ENCODE data around the gene PTPRU. TPM values are rescaled to one million over a fixed set of nuclear protein-coding genes. Genes with fewer than 3 reads are reported as not detected.

PTPRU gene
- total RNA-seq, 1 experiment from 2014 or later = 14.1 TPM

- no peak for DNase-seq (ENCODE audit: low read depth)
Measured at GRCh38 chr1:29267321-29268070, 31.2 kb downstream of the PTPRU start.

- no peak for DNase-seq (ENCODE audit: low read depth)
Measured at GRCh38 chr1:29269382-29269781, 33.1 kb downstream of the PTPRU start.

GRCh38 chr1:29270929-29271521 is 34.7 kb downstream of the PTPRU start:
- DNase-seq (ENCODE audit: low read depth) = no peak

- peak; percentile 72 for DNase-seq (ENCODE audit: low read depth)
Measured at GRCh38 chr1:29271724-29272123, 35.4 kb downstream of the PTPRU start.

- no peak for DNase-seq (ENCODE audit: low read depth)
Measured at GRCh38 chr1:29272147-29272907, 36.0 kb downstream of the PTPRU start.

- no peak for DNase-seq (ENCODE audit: low read depth)
Measured at GRCh38 chr1:29275435-29275834, 39.1 kb downstream of the PTPRU start.

GRCh38 chr1:29278124-29278523 is 41.8 kb downstream of the PTPRU start:
- no peak for DNase-seq (ENCODE audit: low read depth)

GRCh38 chr1:29279406-29279805 is 43.1 kb downstream of the PTPRU start:
- no peak for DNase-seq (ENCODE audit: low read depth)

- DNase-seq (ENCODE audit: low read depth) = no peak
Measured at GRCh38 chr1:29279951-29280391, 43.6 kb downstream of the PTPRU start.

- peak; percentile 72 for DNase-seq (ENCODE audit: low read depth)
Measured at GRCh38 chr1:29280409-29281131, 44.2 kb downstream of the PTPRU start.

- peak; percentile 54 for DNase-seq (ENCODE audit: low read depth)
Measured at GRCh38 chr1:29281571-29281970, 45.2 kb downstream of the PTPRU start.

GRCh38 chr1:29282135-29282923 is 46.0 kb downstream of the PTPRU start:
- no peak for DNase-seq (ENCODE audit: low read depth)

- peak; percentile 55 for DNase-seq (ENCODE audit: low read depth)
Measured at GRCh38 chr1:29282924-29283803, 46.8 kb downstream of the PTPRU start.

GRCh38 chr1:29283804-29284195 is 47.5 kb downstream of the PTPRU start:
- DNase-seq (ENCODE audit: low read depth) = no peak

- DNase-seq (ENCODE audit: low read depth) = no peak
Measured at GRCh38 chr1:29284286-29284960, 48.1 kb downstream of the PTPRU start.

- no peak for DNase-seq (ENCODE audit: low read depth)
Measured at GRCh38 chr1:29284961-29285560, 48.7 kb downstream of the PTPRU start.

GRCh38 chr1:29285771-29286170 is 49.4 kb downstream of the PTPRU start:
- no peak for DNase-seq (ENCODE audit: low read depth)

- DNase-seq (ENCODE audit: low read depth) = no peak
Measured at GRCh38 chr1:29286194-29286767, 50.0 kb downstream of the PTPRU start.

GRCh38 chr1:29289493-29289892 is 53.2 kb downstream of the PTPRU start:
- DNase-seq (ENCODE audit: low read depth) = no peak
